ENCODE results near the gene INPP1.

INPP1 gene

DNA sequence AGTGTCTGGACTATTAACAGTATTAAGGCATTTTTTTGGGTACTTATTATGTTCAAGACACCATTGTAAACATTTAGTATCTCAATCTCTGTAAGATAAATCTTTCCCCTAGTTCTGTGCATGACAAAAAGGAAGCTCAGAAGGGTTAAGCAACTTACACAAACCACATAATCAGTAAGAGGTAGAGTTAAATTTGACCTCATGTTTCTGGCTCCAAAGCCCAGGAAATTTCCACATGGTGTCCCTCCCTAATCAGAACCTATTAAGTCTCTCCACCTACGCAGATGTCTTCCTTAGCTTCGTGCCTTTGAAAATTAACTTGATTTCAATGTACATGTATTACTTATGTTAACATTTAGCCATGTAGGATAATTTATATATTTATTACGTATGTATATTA lies 66.8 kb downstream of the INPP1 start:
- DNase-seq: no peak

DNA sequence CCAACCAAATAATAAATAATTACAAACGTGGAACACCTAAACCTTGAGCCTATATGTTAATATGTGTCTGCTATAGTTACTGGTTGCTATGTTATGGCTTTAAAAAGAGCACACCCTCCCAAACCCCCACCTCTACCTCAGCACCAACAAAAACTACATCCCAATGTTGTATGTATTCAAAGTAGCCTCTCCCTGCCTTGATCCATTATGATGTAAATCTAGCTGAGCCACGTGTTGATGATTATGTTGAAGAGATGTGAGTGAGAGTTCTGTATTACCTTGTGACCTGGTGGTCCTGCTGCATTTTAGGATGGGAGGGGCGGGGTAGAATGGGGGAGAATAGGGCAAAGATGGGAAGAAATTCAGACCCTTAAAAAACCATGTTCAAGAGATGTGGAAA lies 69.6 kb downstream of the INPP1 start:
- no peak for DNase-seq

DNA sequence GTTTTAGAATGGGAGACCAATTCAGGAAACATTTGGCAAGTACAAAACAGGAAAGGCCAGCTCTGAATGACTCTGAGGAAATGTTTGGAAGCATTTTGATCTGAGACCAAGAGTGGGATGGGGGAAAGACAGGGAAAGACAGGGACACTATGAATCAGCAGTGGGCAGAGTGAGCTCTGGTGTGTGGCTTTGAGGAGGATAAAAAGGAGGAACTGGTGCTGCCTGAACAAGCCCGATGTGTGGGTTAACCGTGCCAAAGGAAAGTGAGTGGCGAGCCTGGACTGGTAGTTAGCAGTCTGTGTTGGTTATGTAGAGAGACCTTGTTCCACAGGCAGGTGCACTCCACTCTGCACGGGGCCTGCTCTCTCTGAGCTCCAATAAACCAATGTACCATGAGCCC lies 70.0 kb downstream of the INPP1 start:
- DNase-seq: no peak

DNA sequence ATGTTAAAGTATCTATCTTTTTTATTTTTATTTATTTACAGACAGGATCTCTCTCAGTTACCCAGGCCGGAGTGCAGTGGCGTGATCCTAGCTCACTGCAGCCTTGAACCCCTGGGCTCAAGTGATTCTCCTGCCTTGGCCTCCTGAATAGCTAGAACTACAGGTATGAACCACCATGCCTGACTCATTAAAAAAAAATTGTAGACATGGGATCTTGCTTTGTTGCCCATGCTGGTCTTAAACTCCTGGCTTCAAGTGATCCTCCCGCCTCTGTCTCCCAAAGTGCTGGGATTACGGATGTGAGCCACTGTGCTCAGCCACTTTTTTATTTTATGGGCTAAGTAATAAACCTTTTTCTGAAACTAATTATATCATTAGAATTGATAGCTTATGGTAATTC lies 71.9 kb downstream of the INPP1 start:
- no peak for DNase-seq

DNA sequence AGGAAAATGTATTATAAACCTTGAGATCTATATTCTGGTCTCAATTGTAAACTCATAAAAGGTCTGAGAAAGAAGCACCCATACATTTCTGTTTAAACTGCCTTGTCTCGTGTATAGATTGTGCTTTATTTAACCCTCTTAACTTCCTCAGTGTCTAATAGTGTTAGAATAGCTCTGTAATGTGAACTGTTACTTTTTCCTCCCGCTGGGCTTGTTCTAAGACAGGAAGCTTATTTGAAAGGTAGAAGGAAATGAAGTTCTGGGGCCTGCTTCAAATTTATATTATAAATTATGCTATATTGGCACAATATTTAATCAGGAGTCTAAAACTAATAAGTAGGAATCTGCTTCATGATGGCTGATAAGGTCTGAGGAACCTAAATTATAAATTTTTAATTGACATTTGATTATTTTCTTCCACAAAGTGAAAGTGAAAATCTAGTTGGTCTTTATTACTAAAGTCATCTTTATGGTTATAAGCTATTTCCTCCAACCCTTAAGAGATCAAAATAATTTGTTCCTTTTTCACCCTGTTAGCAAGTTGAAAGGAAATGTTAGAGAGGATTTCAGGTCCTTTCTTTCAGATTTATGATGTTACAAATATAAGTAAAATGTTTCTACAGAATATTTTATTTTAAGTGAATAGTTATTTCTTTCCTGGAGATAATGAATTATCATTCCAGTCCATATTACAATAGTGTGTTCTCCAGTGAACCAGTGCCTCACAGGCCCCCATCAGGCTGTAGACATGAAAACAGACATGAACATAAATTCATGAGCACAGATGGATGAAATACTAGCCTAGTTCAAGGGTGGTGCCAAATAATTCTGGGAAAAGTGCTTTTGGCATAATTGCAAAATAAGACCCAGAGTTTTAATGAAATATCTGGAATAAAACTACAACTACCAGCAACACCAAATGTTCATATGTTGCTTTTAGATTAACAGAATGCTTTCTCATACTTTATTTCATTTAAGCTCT lies 72.7 kb downstream of the INPP1 start:
- no peak for DNase-seq

DNA sequence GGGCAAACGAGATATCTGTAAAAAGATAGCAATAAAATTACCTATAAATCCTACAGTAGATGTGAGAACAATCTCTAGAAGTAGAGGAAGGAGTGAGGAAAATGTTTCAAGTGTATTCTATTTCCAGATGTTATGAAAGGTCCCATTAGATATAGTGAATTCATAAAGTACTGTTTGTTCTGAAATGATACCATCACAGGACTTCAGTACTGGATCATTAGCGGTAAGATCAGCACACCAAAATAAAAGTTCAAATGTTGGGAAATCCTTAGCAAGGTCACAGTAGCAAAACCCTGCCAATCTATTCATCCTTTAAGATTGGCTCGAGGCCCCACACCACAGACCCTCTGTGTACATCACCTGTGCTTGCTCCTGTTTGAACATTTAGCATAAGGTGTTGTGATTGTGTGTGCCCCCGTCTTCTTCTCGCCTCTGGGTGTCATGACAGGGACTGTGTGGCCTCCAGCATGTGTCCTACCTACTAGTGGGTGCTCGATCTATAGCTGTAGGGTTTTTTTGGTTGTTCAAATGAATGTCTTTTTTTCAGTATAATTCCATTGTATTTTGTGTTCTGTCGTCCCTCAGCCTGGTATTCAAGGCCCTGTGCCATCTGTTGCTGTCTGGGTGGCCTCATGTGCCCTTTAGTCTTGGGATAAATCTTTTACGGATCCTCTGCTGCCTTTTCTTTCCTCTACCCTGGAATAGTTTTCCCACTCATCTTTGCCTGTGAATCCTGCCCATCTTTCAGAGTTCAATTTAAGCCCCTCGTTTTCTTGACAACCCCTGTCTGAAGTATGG lies 73.9 kb downstream of the INPP1 start:
- no peak for DNase-seq

DNA sequence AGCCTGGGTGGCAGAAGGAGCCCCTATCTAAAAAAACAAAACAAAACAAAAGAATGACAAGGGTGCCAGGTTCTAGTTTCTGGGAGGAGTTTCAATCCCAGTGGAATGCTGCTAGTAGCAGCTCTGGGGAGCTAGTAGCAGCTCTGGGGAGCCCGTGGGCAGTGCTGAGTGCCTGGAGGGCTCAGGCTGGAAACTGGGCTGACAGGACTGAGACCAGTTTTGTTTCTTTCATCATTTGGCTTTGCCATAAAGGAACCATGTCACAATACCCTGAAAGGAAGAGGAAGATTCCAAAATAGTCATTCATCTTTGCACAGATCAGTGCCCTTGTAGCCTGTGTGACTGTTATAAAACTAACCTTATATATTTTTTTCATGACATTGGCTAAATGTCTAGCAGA lies 75.3 kb downstream of the INPP1 start:
- DNase-seq: no peak

DNA sequence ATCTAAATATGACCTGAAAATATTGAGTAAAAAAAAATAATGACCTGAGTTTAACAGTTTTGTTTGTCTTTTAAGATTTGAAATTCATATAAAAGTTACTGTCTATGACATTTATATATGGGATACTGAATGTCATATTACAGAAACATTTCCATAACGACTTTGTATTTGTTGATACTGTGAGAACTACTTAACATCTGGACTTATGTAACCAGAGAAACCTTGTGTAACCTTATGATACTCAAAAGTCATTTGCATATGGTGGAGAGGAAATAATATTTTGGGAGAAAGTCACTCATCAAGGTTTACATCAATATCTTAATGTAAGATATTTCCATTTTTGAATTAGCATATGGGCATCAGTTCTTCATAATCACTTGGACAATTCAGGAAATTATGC lies 77.4 kb downstream of the INPP1 start:
- no peak for DNase-seq

All from fibroblast of skin of right biceps (primary cell).